Measurements from ENCODE around the gene BIRC5. TPM values are rescaled to one million over a fixed set of nuclear protein-coding genes. Genes with fewer than 3 reads are reported as not detected.

BIRC5 gene
- polyA plus RNA-seq, 10 donors = 10.3 to 26.3 (median 15.8) TPM

DNA sequence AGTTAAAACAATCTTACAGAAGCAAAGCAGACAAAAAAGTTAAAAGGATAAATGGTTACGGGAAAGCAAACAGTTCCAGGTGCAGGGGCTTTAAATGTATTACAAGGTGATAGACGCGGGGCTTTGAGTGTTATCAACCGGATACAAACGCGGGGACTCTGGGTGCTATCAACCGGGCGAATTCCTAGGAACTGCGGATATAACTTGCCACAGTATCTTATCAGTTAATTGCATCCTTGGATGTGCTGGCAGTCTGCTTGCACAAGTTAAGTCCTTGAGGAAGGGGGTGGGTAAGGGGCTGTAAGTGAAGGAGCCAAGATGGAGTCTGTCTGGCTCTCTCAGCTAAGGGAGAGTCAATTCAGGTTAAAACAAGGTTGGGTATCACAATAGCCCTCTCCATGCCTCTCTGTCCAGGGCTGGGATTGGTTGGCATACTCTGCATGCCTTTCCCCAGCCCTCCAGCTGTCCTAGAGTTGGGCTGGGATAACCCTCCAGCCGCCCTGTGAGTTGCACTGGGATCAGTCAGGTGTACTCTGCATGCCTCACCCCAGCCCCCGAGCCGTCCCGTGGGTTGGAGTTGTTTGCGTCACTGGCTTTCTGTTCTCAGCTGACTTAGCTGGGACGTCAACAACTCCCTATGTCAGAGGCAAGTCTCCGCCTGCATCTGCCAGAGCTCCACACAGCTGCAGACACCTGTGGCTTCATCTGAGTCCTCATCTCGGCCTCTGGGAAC lies 58.3 kb downstream of the BIRC5 start:
- DNase-seq = peak in 2 of 3 donors; percentile 35 to 72

DNA sequence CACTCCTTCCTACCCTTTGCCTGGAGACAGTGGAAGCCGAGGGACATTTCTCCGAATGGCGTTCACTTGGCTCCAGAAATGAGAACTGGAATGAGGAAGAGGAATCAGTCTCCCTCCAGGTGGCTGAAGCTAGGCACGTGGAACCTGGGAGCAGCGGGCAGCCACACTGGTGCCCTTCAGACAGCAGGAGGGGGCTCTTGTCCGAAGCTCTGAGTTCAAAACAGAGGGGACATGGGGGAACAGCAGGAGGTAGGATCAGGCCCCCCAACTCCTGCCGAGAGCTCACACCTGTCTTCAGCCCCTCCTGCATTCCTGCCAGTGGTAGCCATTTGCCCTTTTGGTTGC lies 58.8 kb downstream of the BIRC5 start:
- no peak for DNase-seq

DNA sequence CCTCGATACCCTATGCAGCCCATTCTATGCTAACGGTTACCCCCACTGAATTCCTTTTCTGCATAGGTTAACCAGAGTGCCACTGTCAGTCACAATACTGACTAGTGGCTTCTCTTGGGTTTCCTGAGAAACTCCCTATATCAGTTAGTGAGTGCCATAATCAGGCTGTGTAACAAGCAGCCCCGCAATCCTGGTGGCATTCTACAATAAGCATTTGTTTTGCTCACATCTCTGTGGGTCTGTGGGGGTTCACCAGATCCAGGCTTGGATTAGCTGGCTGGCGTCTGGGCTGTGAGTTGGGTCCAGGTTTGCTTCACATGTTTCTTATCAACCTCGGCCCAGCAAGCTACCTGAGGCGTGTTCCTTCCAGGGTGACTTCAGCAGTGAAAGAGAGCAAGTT lies 59.8 kb downstream of the BIRC5 start:
- no peak for DNase-seq

Other genes starting within 250 kb of the BIRC5 start
- 10 to 100 TPM; 18.6 to 33.0 (median 22.6) TPM for gene TMC6, start 85.5 kb upstream of the BIRC5 start, polyA plus RNA-seq (ENCODE audit: insufficient read length in 10 of 10)
- 10 to 100 TPM in 1 of 10 donors, 1 to 10 TPM in 9; 1.9 to 14.0 (median 3.0) TPM for gene TMC8, start 83.5 kb upstream of the BIRC5 start, polyA plus RNA-seq (ENCODE audit: insufficient read length in 10 of 10)
- 1 to 10 TPM in 6 of 10 donors, under 1 TPM in 4; 0.51 to 1.7 (median 1.1) TPM for gene C17orf99, start 67.9 kb upstream of the BIRC5 start, polyA plus RNA-seq (ENCODE audit: insufficient read length in 10 of 10)
- 10 to 100 TPM; 56.6 to 89.8 (median 81.4) TPM for gene SYNGR2, start 45.7 kb upstream of the BIRC5 start, polyA plus RNA-seq (ENCODE audit: insufficient read length in 10 of 10)
- gene TK1, start 27.2 kb upstream of the BIRC5 start, polyA plus RNA-seq (ENCODE audit: insufficient read length in 10 of 10) = 10 to 100 TPM; 12.7 to 40.5 (median 19.7) TPM
- 10 to 100 TPM; 28.3 to 39.5 (median 32.1) TPM for gene AFMID, start 26.9 kb upstream of the BIRC5 start, polyA plus RNA-seq (ENCODE audit: insufficient read length in 10 of 10)
- gene TMEM235, start 17.4 kb downstream of the BIRC5 start, polyA plus RNA-seq (ENCODE audit: insufficient read length in 10 of 10) = under 1 TPM in 2 of 10 donors, not detected in 8; 0.11 to 0.14 TPM
- gene SOCS3, start 145.8 kb downstream of the BIRC5 start, polyA plus RNA-seq (ENCODE audit: insufficient read length in 10 of 10) = 100 to 1,000 TPM in 1 of 10 donors, 10 to 100 TPM in 7, 1 to 10 TPM in 2; 4.2 to 161 (median 21.2) TPM
- 10 to 100 TPM; 17.2 to 30.6 (median 23.7) TPM for gene PGS1, start 164.4 kb downstream of the BIRC5 start, polyA plus RNA-seq (ENCODE audit: insufficient read length in 10 of 10)